ENCODE results near the gene RAI14.
"Not testable (repeated sequence)": the region's sequence is repeated elsewhere in the genome, so short reads cannot be mapped to it uniquely, and the experiment has no call there.

RAI14 gene

DNA sequence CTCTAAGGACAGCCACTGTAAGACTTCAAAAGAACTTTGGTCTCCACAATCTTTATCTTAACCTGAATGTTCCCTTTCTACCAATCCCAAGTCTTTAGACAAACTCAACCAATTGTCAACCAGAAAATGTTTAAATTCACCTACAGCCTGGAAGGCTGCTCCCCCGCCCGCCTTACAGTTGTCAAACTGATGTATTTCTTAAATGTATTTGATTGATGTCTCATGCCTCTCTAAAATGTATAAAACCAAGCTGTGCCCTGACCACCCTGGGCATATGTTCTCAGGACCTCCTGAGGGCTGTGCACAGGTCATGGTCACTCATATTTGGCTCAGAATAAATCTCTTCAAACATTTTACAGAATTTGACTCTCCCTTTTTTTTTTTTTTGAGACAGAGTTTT, 45.3 kb downstream of the RAI14 start:
- not testable (repeated sequence) for DNase-seq

DNA sequence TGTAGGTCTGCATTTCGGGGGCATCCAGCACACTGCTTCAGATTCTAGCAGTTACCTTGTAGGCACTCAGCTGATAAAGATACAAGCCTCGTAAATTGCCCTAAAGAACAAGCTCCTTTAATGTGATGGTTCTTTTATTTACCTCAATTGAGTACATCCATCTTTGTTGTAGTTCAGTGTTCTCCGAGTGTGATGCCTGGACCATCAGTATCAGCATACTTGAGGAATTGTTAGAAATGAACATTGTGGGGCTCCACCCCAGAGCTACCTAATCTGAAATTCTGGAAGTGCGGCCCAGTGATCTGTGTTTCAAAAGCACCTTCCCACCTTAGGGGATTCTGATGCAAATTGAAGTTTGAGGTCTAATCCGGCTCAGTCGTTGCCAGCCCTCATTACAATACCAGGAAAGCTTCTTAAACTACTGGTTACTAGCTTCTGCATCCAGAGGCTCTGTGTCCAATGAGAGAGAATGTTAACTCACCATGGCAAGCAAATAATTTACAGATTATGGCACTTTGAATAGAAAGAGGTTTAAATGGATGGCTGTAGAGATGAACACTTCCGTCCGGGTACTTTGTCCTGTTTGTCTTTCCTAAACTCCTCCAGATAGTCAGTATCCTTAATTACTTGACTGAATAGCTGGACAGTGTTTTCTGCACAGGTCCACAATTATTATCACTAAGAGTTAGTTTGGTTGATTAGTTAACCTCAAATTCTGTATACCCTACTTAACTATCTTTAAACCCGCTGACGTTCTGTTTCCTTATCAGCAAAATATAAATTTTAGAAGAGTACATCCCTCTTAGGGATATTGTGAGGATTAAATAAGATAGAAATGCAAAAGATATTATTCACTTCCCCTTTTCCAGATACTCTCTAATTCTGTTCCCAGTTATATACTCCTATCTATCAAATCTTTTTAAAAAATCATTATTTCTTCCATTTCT, 47.9 kb downstream of the RAI14 start:
- DNase-seq = no peak

DNA sequence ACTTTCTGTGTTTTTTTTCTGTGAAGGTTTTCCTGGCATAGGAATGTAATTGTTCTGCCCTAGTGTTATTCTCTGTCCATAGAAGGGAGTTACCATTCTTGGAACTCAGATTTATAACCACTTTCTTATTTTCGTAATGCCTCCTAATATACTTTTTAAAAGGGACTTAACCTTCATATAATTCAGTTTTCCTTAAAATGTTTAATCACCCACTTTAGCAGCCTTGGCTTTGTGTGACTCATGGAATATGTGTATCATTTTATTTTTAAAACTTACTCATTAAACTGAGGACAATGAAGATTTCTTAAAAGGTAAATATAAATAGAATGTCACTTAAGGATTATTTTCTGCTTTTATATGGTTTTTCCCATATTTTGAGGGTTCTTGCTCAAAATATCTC, 50.0 kb downstream of the RAI14 start:
- DNase-seq = no peak

DNA sequence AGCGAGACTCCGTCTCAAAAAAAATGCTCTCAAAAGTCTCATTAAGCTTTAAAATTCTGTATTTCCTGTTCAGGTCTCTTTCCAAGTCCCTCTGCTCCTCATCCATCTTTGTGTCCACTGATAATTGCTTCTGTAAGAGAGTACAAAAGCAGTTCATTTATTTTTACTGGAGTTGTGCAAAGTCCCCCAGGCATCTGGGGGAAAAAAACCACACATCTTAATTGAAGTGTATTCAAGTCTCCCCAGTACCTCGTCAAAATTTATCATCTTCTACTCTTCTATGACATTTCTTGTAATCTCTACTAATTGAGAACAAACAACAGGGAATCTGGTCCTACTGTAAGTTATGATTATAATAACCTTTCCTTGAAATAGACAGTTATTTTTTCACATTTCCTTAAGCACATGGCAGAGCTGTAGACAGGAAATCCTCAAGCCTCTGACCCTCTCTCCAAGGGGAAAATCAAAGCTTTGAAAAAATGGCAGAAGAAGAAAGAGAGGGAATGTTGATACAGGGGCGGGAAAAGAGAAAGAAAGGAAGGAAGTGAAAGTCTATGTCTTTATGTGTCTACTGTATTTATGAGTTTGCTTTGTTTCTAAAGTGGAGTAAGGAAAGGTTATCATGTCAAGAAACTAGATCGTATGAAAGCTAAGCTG, 51.5 kb downstream of the RAI14 start:
- no peak for DNase-seq

DNA sequence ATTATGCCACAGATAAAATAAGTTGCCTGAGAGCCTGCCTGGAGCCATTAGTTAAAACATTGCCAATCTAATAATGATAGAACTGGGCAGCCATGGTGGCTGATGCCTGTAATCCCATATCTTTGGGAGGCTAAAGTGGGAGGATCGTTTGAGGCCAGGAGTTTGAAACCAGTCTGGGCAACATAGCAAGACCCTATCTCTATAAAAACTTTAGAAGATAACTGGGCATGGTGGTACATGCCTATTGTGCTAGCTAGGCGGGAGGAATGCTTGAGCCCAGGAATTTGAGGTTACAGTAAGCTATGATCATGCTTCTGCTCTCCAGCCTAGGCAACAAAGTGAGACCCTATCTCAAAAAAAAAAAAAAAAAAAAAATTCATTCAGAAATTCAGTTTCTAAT, 52.6 kb downstream of the RAI14 start:
- no peak for DNase-seq

DNA sequence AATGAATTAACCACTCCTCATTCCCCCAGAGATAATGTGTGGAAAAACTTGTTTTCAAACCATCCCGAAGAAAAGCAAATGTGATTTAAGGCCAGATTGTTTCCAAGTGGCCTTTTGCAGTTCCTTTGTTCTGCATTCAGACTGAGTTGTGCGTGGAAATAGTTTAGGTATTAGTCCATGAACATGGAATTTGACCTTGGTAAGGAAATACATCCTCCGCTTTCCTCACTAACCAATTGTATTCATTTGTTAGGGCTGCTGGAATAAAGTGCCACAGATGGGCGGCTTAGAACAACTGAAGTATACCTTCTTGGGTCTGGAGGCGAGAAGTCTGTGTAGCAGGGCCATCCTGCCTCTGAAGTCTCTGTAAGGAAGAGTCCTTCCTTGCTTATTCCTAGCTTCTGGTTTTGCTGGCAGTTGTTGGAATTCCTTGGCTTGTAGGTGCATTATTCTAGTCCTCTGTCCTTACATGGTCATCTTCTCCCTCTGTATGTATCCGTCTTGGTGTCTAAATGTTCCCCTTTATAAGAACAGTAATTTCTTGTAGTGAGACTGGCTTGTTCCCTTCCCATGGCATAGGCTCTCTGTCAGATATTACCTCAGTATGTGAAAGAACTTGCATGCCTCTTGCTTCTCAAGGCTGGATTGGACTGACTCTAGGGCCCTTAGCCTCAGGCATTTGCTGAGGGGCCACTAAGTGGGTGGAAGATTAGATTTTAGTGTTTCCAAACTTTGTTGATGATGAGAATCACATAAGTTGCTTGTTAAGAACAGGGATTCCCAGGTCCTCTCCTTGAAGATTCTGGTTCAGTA, 53.9 kb downstream of the RAI14 start:
- DNase-seq = no peak

DNA sequence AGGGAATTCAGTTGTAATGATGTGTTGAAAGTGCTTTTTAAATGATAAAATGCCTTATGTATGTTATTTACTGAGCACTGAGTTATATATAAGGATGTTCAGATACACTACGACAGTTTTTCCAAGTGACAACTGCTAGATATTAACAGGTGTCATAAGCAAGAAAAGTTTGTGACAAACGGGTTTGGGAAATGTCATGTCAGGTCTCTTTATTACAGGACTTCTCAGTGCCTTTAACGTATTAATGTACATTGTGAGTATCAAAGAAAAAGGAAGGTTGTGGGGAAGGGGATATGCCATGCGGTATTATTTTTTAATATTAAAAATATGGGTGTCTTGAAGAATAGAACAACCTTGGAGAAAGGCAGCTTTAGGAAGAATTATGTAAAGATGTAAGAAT, 56.4 kb downstream of the RAI14 start:
- no peak for DNase-seq

DNA sequence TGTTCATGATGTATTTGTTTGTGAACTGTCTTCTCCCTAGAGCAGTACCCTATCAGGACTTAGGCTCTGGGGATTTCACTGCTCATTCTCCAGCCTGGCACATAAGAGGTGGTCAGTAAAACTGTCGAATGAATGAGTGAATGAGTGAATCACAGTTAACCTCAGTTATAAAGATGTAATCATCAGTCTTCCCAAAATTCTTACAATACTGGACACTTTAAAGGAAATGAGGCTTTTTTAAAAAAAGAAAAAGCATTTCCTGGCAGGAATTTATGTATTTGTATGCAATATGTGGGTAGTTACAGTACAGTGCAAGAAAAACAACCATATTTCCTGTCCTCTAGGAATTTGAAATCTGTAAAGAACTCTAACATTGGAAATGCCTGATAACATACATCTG, 59.6 kb downstream of the RAI14 start:
- DNase-seq = no peak

DNA sequence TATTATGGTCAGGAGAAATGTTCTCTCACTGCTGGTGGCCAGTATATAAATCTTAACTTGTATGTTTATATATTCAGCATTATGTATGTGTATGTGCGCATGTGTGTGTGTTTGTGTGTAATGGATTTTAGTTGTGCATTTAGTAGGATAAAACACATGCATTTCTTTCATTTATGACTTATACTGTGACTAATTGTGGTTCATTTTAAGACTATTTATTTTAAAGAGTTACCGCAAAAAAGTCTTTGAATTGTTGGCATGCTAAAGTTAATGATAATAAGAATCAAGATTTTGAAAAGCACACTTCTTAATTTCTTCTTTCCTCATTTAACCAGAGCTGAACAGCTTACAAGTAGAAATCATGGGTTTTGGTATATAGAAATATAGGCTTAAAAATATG, 60.9 kb downstream of the RAI14 start:
- DNase-seq = no peak

DNA sequence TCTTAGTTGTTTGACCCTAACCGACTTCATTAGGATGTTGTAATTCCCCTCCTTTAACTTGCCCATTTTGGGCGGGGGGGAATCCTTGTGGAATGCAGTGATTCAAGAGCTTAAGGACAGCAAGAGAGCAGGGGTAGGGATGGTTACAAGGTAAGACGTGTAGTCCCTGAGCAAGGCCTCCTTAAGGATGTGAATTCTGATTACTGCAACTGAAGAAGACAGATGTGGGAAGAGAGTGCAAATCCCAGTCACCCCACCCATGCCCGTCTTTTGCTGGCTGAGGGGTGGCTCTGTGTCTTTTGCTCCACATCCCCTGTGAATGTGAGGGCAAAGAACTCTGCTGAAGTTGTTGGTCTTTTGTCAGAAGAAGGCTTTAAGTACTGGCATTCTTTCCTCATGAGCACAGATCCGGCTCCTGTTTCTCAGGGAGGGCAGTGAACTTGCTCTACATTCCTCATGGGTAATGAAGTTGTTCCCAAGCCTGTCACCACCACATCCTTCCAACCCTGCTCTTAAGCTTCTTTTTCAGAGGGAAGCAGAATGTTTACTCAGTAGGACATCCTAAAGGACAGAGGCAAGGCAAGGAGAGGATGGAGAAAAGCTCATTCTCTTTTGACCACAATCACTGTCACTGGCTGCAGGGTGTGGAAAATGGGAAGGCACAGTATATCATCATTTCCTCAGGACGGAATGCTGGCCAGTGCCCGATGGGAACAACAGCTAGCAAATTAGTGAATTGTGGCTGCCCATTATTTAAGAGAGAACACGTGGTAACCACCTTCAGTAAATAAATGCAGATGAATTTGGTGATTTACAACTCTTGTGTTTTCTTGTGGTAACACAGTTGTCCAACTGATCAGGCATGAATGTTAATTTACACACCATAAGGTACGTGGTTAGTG, 61.5 kb downstream of the RAI14 start:
- no peak for DNase-seq

DNA sequence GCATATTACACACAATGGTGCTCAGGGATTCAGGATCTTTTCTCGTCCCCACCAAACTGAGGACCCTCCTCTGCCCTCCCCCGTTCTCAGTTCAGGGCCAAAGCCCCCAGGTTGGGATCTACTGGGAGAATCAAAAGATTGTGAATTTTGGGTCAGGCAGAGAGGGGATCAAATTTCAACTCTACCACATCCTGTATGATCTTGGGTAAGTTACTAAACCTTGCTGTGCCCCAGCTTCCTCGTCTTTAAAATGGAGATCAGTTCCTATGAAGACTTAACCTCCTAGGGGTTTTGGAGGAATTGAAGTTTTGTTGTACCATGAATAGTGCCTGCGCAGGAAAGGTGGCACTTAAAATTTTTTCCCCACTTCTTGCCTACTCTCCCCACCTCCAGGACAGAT, 62.4 kb downstream of the RAI14 start:
- no peak for DNase-seq

DNA sequence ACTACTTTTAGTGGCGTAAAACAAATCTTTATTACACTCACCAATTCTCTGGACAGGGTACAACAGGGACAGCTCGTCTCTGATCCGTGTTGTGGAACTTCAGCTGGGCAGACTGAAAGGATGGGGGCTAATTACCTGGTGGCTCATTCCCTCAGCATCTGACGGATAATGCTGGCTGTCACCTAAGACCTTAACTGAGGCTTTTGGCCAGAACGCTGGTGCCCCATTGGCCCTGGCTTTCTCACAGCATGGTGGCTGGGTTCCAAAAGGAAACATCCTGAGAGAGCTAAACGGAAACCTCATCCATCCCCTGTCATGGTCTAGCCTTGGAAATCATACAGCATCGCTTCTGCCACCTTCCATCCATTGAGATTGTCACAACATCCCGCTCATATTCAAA, 62.9 kb downstream of the RAI14 start:
- DNase-seq = no peak

DNA sequence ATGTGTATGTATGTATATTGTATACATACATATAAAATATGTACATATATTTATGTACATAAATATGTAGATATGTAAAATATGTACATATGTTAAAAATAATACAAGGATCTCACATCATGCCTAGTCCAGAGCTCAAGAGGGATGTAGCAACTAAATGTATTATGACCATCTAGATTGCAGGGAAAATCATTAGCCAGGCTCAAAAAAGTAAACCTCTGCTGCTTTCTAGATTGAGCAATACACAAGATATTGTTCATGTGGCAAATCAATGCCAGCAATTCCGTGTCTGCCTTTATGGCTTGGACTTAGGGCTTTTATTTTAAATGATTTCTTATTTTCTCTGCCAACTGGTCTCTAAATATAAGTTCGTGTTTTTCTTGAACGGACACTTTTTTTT, 65.2 kb downstream of the RAI14 start:
- DNase-seq = no peak

DNA sequence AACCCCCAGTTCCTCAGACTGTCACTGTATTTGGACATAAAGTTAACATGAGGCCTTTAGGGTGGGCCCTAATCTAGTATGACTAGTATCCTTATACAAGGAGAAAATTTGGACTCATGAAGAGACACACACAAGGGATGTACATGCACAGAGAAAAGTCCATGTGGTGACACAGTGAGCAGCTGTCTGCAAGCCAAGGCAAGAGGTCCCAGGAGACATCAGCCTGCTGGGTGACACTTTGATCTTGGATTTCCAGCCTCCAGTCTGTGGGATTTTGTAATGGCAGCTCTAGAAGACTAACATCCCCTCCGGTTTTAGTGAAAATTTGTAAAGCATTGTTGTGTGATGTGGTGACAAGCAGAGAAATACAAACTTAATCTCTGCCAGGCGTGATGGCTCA, 66.1 kb downstream of the RAI14 start:
- no peak for DNase-seq

DNA sequence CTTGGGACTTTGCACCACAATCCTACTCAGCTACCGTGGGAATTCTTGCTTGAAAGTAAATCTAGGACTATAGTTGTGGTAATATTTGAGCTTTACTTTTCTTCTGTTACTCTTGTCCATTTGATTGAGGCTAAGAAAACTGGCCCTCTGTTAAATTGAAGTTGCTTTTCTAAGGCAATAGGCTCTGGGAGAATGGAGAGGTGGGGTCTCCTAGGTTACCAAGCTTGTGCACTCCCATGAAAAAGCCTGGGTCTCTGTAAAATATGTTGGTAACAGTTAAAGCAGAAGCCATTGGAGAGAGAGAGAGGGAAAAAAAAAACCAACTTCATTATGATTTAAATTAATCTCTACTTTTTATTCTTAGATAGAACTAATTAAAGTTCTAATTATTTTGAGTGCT, 68.6 kb downstream of the RAI14 start:
- no peak for DNase-seq

DNA sequence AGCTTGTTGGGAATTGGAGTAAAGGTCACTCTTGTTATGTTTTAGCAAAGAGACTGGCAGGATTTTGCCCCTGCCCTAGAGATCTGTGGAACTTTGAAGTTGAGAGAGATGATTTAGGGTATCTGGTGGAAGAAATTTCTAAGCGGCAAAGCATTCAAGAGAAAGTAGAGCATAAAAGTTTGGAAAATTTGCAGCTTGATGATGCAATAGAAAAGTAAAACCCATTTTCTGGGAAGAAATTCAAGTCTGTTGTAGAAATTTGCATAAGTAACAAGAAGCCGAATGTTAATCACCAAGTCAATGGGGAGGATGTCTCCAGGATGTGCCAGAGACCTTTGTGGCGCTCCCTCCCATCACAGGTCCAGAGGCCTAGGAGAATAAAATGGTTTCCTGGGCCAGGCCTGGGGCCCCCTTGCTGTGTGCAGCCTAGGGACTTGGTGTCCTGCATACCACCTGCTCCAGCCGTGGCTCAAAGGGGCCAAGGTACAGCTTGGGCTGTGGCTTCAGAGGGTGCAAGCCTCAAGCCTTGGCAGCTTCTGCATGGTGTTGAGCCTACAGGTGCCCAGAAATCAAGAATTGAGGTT, 71.1 kb downstream of the RAI14 start:
- not testable (repeated sequence) for DNase-seq

DNA sequence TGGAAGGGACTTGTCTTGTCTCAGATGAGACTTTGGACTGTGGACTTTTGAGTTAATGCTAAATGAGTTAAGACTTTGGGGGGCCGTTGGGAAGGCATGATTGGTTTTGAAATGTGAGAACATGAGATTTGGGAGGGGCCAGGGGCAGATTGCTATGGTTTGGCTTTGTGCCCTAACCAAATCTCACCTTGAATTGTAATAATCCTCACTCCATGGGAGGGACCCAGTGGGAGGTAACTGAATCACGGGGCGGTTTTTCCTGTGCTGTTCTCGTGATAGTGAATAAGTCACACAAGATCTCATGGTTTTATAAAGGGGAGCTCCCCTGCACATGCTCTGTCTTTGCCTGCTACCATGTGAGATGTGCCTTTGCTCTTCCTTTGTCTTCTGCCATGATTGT, 72.1 kb downstream of the RAI14 start:
- no peak for DNase-seq

DNA sequence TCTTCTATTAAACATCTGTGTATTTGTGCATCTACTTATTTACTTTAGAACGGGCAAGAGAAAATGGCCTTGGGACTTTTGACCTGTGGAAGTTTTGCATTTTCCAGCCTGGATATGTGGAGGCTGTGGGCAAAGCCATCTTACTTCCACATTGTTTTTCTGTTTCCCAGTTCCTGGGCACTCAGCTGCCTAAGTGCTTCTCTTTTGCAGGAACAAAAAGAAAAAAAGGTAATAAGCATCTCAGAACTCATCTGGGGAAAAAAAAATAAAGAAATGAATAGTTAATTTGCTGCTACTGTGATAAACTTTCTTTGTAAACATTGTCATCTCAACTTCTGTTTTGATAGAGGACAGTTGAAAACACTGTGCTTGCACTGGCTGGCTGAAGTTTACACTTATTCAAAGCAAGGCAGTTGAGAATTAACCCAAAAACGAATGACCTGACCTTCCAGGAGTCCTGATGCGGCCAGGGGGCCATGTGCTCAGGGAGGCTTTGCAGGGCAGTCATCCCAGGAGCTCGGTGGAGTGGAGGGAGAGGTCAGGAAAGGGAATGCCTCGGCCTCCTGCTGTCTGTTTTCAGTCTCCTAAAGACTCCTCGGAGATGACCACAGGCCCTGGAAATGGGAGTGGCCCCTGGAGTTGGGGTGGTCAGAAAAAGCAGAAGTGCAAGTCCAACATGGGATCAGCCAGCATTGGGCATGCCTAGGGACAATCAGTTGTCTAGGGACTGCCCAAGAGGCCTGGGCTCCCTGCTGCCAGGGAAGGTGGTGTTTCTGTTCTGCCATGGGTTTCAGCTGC, 75.5 kb downstream of the RAI14 start:
- DNase-seq = no peak

DNA sequence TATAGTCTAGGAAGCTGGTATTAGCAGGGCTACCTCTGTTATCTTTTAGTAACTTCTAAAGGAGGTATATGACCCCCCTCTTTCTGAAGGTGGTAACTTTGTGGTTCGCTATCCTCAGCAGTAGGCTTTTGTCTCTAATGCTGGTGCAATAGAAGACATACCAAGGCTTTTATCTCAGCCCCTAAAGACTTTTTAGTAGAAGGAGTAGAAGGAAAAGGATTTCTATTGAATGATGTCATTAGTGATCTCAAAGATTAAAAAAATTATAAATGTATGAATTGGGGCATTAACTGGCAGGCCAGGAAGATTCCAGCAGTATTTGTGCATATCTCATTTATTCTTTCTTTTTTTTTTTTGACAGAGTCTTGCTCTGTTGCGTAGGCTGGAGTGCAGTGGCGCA, 78.2 kb downstream of the RAI14 start:
- DNase-seq = no peak

DNA sequence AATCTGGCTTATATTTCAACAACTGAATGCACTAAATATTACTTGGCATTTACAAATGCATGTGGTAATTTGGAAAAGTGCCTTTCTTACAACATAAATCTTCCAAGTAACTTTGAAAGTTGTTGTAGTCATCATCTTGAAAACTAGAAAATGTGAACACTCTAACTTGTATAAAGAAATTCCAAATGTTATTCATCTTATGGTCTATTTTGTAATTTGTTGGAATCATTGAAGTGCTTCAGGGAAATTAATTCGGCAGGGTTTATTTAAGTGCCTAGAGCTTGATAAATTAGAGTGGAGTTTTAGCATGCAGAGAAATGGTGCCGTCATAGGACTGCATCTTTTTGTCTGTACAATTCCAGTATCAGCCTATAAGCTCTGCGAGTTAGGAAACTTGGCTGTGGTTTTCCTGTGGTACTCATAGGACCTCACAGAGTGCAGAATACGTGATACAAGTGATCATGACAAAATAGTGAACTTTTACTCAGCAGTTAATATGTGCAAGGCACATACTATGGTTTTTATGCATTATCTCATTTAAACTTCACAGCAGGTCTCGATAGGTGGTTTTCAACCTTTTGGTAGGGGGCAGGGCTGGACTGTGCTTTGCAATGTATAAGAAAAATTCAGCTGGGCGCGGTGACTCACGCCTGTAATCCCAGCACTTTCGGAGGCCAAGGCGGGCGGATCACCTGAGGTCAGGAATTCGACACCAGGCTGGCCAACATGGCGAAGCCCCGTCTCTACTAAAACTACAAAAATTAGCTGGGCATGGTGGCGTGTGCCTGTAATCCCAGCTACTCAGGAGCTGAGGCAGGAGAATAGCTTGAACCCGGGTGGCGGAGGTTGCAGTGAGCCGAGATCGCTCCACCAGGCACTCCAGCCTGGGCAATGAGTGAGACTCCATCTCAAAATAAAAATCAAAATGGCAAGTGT, 79.6 kb downstream of the RAI14 start:
- no peak for DNase-seq

All from stimulated activated naive CD4-positive, alpha-beta T cell (primary cell).